Endothelial cell of umbilical vein (primary cell): ENCODE results near the gene KCNMB4. TPM values are rescaled to one million over a fixed set of nuclear protein-coding genes. Genes with fewer than 3 reads are reported as not detected.

ENCODE experiments used
- BruUV-seq: library from RNA; stranded (reverse); fragments of 400-500 nt; replicated peaks from 2 replicates; lab custom pipeline; 2021; lab: Mats Ljungman, UMichigan
- CTCF ChIA-PET: fragments of 300-600, 350-600 bp; sonication (Branson Sonifier 250); formaldehyde crosslinking; loops from one replicate; lab custom pipeline; 2021; ENCODE audit warnings: antibody characterized with exemption, inconsistent platforms; lab: Charles Lee
- POLR2A ChIA-PET: fragments of 300-600, 350-600 bp; sonication (Branson Sonifier 250); formaldehyde crosslinking; loops from one replicate; lab custom pipeline; 2021; ENCODE audit warnings: antibody characterized with exemption, inconsistent platforms; lab: Charles Lee
- DNase-seq: peaks from one replicate; pipeline ENCODE4 v3.0.0-alpha.2; 2011; ENCODE audit warnings: low read depth, low spot score
- FAIRE-seq: peaks from 2 replicates; lab custom pipeline; 2011; peaks lifted over from hg19 to GRCh38; lab: Jason Lieb, UNC
- H2AFZ ChIP-seq: 2 replicates; pipeline ENCODE4 v1.6.0; 2012; ENCODE audit warnings: low read depth, low read length, control low read depth, inconsistent platforms
- H3K27ac ChIP-seq: 2 replicates; pipeline ENCODE4 v1.5.1; 2011; ENCODE audit warnings: low read depth, mild to moderate bottlenecking, control low read depth, low read length, moderate library complexity; ENCODE audit not compliant: insufficient read depth
- H3K27me3 ChIP-seq, 2 experiments: 2 replicates each; pipeline versions ENCODE4 v1.6.0 to v1.6.1; 2011; ENCODE audit warnings: low read length in 2 of 2, mixed read lengths in 1 of 2; ENCODE audit not compliant: control insufficient read depth in 2 of 2, insufficient read depth in 2 of 2
- H3K36me3 ChIP-seq, 2 experiments: 2 replicates in 1 of 2; 3 replicates in 1 of 2; pipeline ENCODE4 v1.5.1; 2011; ENCODE audit warnings: low read length in 2 of 2, mild to moderate bottlenecking in 1 of 2, moderate library complexity in 1 of 2; ENCODE audit not compliant: control insufficient read depth in 2 of 2, insufficient read depth in 2 of 2; ENCODE audit errors: extremely low read depth in 1 of 2
- H3K4me1 ChIP-seq: 3 replicates; pipeline ENCODE4 v1.5.1; 2011; ENCODE audit warnings: mild to moderate bottlenecking, low read length; ENCODE audit not compliant: control insufficient read depth, insufficient read depth; ENCODE audit errors: extremely low read depth
- H3K4me2 ChIP-seq: 2 replicates; pipeline ENCODE4 v1.6.1; 2011; ENCODE audit warnings: low read length, control low read depth, mixed read lengths; ENCODE audit not compliant: insufficient read depth
- H3K4me3 ChIP-seq, 3 experiments: fragments of 200-600 bp in 1 of 3; sonication (generic), shearing (Covaris generic) in 1 of 3; replicated peaks in 1 of 3; 2 replicates each; pipeline ENCODE4 v1.5.1; 2011 to 2016; ENCODE audit warnings: control low read depth in 3 of 3, low read length in 3 of 3, mild to moderate bottlenecking in 2 of 3, inconsistent platforms in 1 of 3, low read depth in 1 of 3, moderate library complexity in 1 of 3; ENCODE audit not compliant: insufficient read depth in 1 of 3
- H3K79me2 ChIP-seq: 2 replicates; pipeline ENCODE4 v1.6.0; 2012; ENCODE audit warnings: low read length, inconsistent platforms; ENCODE audit not compliant: control insufficient read depth, insufficient read depth
- H3K9ac ChIP-seq: replicated peaks from 2 replicates; pipeline ENCODE3; 2011; ENCODE audit warnings: low read length, control low read depth; ENCODE audit not compliant: insufficient read depth; ENCODE audit errors: extremely low read depth
- H3K9me1 ChIP-seq: replicated peaks from 3 replicates; pipeline ENCODE4 v1.6.0; 2011; ENCODE audit warnings: mild to moderate bottlenecking, low read length; ENCODE audit not compliant: control insufficient read depth, insufficient read depth; ENCODE audit errors: extremely low read depth
- H3K9me3 ChIP-seq: replicated peaks from 2 replicates; pipeline ENCODE4 v1.5.1; 2012; ENCODE audit warnings: low read length, inconsistent platforms; ENCODE audit not compliant: control insufficient read depth, insufficient read depth
- H4K20me1 ChIP-seq: replicated peaks from 2 replicates; pipeline ENCODE3; 2011; ENCODE audit warnings: mild to moderate bottlenecking, low read length; ENCODE audit not compliant: control insufficient read depth, insufficient read depth; ENCODE audit errors: extremely low read depth
- EZH2 ChIP-seq: IDR thresholded peaks from 2 replicates; pipeline ENCODE4 v1.6.1; 2012; ENCODE audit warnings: borderline replicate concordance, low read depth, mild to moderate bottlenecking, moderate library complexity, low read length, inconsistent platforms; ENCODE audit not compliant: severe bottlenecking
- FOS ChIP-seq: IDR thresholded peaks from 2 replicates; pipeline ENCODE4 v1.6.1; 2011; ENCODE audit warnings: mild to moderate bottlenecking, low read length, moderate library complexity, borderline replicate concordance; ENCODE audit not compliant: insufficient read depth
- GATA2 ChIP-seq: IDR thresholded peaks from 2 replicates; pipeline ENCODE4 v1.7.0; 2011; ENCODE audit warnings: low read depth, mild to moderate bottlenecking, moderate library complexity, mixed read lengths, low read length; ENCODE audit not compliant: insufficient read length, insufficient read depth
- JUN ChIP-seq: IDR thresholded peaks from 2 replicates; pipeline ENCODE4 v1.6.1; 2011; ENCODE audit warnings: borderline replicate concordance, low read depth; ENCODE audit not compliant: insufficient read length, insufficient read depth
- POLR2A ChIP-seq: IDR thresholded peaks from 2 replicates; pipeline ENCODE4 v1.6.1; 2012; ENCODE audit warnings: low read depth, mild to moderate bottlenecking, control low read depth, low read length
- dilution Hi-C: fragments of 300-500 bp; cut with MboI; formaldehyde crosslinking; loops from one replicate; pipeline ENCODE4 v1.15.0; 2019; ENCODE audit warnings: low sequenced_read_pairs; ENCODE audit not compliant: extremely low pct_ligation_motif_present
- intact Hi-C: fragments of 100-400 bp; cut with micrococcal nuclease; formaldehyde crosslinking; loops from one replicate; pipeline ENCODE4 v1.10.0; 2022
- polyA plus RNA-seq, 4 experiments: library from polyadenylated mRNA; depleted of rRNA in 3 of 4; stranded (reverse) in 3 of 4; unstranded in 1 of 4; fragments of >200 nt; gene quantifications; 2 replicates each; pipeline versions ENCODE4 v1.2.1 to v1.2.3, GENCODE V29; 2011 to 2012; ENCODE audit warnings: missing spikeins in 1 of 4
- total RNA-seq: library from RNA; stranded (reverse); gene quantifications from 2 replicates; pipeline ENCODE4 v1.2.3, GENCODE V29; 2021
- TF ChIP-seq, protein P1 (sequence below): IDR thresholded peaks from 2 replicates; pipeline ENCODE4 v1.6.1; 2011; ENCODE audit not compliant: insufficient read depth, insufficient read length
- TF ChIP-seq, protein P2 (sequence below), 2 donors: IDR thresholded peaks; 1 replicate in 1 of 2; 2 replicates in 1 of 2; pipeline ENCODE4 v1.5.1; 2011; ENCODE audit warnings: low read length in 2 of 2, mild to moderate bottlenecking in 2 of 2, moderate library complexity in 2 of 2, control low read depth in 1 of 2, inconsistent platforms in 1 of 2, low read depth in 1 of 2; ENCODE audit not compliant: insufficient read depth in 1 of 2; ENCODE audit errors: extremely low read depth in 1 of 2

KCNMB4 gene
- total and polyA plus RNA-seq, 2 donors (not counting 3 experiments of a cell fraction or from before 2014, with no cell fraction given), result 0.97 to 2.0 TPM

GRCh38 chr12:70372881-70373280, 6.8 kb downstream of the KCNMB4 start:
- Histone ChIP-seq H3K4me2 (no peak overlapping the region), H3K9me1 (no peaks in the 10 kb centered on the region), H3K4me3 (no peak overlapping the region), H3K9me3 (no peaks in the 10 kb centered on the region), H3K36me3 (no peaks in the 10 kb centered on the region), H4K20me1 (no peaks in the 10 kb centered on the region), H3K79me2 (no peaks in the 10 kb centered on the region), H3K27ac (no peak overlapping the region), H3K4me1 (no peaks in the 10 kb centered on the region), H2AFZ (no peak overlapping the region), H3K9ac (no peak overlapping the region), H3K27me3 (peaks cover 0 to 2% of the 10 kb centered on the region in 2 experiments)
- no peak for DNase-seq
- ChIA-PET POLR2A (no interaction called here), CTCF (no interaction called here)
- no TSS peak for BruUV-seq
- intact Hi-C loops (no loop called here), dilution Hi-C loops (no loop called here)
- TF ChIP-seq, protein P1, sequence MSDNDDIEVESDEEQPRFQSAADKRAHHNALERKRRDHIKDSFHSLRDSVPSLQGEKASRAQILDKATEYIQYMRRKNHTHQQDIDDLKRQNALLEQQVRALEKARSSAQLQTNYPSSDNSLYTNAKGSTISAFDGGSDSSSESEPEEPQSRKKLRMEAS, result no peak
- TF ChIP-seq GATA2, result no peak
- TF ChIP-seq, protein P2, sequence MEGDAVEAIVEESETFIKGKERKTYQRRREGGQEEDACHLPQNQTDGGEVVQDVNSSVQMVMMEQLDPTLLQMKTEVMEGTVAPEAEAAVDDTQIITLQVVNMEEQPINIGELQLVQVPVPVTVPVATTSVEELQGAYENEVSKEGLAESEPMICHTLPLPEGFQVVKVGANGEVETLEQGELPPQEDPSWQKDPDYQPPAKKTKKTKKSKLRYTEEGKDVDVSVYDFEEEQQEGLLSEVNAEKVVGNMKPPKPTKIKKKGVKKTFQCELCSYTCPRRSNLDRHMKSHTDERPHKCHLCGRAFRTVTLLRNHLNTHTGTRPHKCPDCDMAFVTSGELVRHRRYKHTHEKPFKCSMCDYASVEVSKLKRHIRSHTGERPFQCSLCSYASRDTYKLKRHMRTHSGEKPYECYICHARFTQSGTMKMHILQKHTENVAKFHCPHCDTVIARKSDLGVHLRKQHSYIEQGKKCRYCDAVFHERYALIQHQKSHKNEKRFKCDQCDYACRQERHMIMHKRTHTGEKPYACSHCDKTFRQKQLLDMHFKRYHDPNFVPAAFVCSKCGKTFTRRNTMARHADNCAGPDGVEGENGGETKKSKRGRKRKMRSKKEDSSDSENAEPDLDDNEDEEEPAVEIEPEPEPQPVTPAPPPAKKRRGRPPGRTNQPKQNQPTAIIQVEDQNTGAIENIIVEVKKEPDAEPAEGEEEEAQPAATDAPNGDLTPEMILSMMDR (IDR thresholded peaks at IDR 0.05; ENCODE audit: extremely low read depth in 1 of 2, insufficient read depth in 1 of 2, low read depth in 1 of 2, low read length in 2 of 2), result no peak
- no peak for TF ChIP-seq JUN
- TF ChIP-seq POLR2A, result no peak
- TF ChIP-seq EZH2, result no peak
- no peak for TF ChIP-seq FOS
- no peak for FAIRE-seq
